COR-L47 (cell line): Measurements from ENCODE around the gene ARL13B.
"Not testable (repeated sequence)": the region's sequence is repeated elsewhere in the genome, so short reads cannot be mapped to it uniquely, and the experiment has no call there.

Experiments used
- DNase-seq: peaks from one replicate; lab custom pipeline; 2025; lab: John Stamatoyannopoulos, UW

ARL13B gene

DNA sequence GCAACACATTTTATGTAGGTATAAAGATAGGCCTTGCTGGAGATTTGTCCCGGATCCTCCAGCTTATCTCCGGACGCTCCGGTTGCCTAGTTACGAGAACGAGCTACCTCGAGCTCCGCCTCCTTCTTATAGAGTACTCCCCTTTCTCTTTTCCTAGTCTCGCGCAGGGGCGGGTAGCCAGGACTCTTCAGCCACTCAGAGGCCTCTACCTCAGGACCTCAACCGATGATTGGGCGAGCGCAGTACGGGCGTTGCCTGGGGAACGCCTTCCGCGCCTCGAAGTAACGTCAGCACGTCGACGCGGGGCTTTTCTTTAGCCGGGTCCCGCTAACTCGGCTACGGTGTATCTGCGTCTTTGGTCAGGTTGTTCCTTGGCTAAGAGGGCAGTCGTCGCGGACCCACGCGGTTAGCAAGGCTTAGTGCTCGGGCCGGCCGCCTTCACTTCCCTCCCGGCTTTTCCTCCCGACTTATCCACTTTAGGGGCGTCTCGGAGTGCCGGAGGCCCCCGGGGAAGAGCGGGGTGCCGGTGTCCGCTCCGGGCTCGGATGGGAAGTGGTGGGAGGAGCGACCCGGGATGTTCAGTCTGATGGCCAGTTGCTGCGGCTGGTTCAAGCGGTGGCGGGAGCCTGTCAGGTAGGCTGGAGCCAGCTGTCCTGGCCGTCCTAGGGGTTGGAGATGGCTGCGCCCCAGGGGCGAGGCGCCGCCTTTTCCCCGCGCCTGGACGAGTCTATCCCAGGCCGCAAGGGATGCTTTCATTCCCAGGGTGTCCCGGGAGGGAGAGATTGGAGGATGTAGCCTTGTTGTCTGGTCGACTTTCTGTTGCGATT is at the start of gene ARL13B:
TSS of gene ARL13B (plus strand) at position 306 of the 827 bp plus-strand sequence. CDS start at position 575, 269 bp downstream.
- DNase-seq: peak; percentile 99

DNA sequence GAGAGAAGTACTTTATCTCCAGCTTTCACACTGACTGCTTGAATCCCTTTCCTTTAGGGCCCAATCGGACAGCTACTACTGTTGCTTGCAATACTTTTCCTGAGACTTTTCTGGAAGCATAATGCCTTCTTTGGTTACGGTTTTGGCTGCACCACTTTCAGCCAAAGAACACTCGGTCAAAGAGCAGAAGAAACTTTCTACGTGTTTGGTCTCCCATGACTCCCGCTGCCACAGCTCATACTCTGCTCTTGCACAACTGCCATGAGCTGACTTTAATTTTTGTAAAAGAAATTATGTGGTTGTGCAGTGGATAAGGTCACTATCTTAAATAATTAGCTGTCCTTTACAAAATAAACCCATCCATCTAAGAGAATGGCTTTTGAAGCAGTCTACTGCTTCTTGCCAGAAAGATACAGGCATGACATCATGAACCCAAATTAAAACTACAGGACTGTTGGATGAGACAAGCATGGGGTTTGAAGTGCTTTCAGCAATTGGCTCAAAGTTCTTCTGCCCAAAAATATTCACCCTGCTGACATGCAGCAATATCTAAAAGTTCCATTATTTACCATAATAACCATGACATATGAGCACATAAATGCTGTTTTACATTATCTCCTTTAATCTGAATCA is 48.2 kb upstream of the ARL13B start:
- DNase-seq: no peak

DNA sequence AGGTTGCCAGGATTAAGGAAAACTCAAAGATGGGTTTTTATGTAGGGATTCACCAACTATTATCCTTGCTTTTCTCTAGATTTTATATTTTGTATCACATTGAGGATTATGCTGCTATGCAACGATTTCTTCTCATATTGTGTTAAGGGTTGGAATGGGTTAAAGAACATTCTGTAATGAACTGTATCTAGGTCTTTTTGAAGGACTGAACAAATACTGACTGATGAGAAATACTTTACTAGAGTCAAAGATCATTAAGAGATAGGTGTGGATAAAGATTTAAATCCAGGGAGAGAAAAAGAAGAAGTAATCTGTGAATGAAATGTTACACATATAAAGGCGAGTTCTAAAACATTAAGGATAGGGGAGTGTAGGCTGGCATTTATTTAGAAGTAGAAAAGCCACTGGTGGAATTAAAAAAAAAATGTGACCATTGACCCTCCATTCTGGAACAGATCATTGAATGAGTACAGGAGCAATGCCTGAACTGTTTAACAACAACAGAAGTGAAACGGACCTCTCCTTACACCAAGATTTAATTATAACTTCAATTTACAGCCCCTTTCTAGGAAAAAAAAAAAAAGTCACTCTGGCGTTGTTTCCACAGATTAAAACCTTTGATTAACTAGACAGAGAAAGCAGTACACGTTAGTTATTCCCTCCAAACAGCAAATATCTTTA is 45.4 kb upstream of the ARL13B start:
- DNase-seq: no peak

DNA sequence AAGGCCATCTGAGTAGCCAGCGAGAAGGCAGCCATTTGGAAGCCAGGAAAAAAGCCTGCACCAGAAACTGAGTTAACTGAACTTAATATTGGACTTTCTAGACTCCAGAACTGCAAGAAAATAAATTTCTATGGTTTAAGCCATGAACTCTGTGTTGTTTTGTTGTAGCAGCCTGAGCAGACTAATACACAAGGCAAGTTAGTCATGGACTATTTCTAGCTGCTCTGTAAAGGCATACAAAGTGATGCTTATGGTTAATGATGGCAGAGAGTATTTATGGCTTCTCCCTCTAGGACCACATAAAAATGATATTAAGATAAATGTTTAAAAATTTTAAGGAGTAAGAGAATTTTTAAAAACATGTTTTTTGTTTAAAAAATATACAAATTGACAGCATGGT is 43.4 kb upstream of the ARL13B start:
- DNase-seq: no peak

DNA sequence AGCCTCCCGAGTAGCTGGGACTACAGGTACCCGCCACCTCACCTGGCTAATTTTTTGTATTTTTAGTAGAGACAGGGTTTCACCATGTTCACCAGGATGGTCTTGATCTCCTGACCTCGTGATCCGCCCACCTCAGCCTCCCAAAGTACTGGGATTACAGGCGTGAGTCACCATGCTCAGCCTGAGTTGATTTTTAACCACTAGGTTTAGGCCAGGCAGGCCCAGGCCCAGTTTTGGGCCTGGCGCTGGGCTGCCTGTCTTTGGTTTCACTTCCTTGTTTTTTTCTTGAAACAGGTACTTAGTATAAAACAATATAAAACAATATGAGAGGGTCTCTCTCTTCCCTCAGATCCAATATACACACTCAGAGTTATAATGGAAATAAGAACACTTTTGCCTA is 42.5 kb upstream of the ARL13B start:
- DNase-seq: not testable (repeated sequence)

DNA sequence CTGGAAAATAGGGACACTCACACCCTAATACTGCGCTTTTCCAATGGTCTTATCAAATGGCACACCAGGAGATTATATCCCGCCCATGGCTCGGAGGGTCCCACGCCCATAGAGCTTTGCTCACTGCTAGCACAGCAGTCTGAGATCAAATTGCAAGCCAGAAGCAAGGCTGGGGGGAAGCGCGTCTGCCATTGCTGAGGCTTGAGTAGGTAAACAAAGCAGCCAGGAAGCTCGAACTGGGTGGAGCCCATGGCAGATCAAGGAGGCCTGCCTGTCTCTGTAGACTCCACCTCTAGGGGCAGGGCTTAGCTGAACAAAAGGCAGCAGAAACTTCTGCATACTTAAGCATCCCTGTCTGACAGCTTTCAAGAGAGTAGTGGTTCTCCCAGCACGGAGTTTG is 30.0 kb upstream of the ARL13B start:
- peak; percentile 19 for DNase-seq

DNA sequence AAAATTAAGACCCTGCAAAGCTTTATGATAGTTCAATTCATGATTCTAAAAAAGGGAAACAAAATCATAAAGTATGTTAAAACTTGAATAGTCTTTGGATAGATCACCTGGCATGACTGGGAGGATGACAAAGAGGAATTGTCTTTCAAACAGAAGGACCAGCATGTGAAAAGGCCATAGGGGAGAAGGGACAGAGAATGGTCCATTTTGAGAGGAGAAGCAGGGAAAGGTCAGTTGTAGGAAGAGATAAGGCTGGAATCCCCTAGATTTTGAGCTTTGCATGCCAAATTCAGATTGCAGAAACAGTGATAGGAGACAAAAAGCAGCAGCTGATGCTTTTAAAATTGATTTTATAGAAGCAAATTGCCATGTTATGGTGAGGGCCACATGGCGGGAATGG is 18.9 kb upstream of the ARL13B start:
- no peak for DNase-seq

DNA sequence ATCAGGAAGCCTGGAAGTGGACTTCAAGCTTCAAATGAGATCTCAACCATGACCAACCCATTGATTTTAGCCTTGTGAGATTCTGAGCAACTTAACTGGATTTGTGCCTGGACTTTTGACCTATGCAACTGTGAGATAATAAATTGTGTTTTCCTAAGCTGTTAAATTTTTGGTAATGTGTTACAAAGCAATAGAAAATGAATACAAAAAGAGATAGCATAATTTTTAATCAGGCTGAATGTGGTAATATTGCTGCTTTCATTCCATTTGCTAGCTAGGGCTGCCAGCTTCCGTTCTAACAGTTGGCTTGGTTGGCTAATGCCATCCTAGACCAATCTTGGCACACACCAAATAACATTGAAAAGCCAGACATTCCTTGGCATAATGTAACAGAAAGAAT is 18.5 kb upstream of the ARL13B start:
- no peak for DNase-seq

DNA sequence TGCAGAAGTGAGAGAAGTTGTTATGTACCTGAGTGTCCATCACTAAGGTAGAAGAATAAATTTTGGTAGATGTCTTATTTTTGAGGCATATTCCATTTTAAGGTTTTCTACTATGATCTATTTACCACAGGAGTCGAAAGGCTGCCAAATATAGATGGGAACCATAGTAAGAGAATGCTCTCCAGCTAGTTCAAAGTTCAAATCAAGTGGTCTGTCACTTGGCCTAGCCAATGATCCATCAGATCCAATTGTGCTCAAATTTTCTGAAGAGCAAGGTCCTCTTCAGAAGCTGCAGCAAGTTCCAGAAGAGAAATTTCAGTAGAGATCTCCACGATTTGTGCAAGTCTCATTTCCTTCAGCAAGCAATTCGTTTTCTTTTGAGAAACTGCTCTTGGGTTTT is 17.2 kb upstream of the ARL13B start:
- DNase-seq: no peak

DNA sequence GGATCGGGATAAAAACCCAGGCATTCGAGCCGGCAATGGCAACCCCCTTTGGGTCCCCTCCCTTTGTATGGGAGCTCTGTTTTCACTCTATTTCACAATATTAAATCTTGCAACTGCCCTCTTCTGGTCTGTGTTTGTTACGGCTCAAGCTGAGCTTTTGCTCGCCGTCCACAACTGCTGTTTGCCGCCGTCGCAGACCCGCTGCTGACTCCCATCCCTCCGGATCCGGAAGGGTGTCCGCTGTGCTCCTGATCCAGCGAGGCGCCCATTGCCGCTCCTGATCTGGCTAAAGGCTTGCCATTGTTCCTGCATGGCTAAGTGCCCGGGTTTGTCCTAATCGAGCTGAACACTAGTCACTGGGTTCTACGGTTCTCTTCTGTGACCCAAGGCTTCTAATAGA is 14.8 kb upstream of the ARL13B start:
- DNase-seq: not testable (repeated sequence)

DNA sequence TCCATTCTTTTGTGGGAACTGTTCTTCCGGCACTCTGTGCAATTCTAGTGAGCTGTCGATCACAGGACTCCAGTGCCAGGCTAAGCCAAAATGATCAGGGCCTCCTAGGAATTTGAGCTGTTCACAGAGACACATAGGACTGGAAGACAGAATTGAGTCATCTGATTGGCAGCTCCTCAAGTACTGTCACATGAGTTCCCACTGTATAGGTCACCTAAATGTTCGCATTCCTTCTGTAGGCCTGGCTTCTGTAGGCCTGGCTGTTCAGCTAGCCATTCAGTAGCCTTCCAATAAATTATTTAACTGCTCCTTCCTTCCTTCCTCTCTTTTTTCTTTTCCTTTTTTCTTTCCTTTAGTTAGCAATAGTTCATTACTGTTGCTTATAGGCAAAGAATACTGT is 10.5 kb upstream of the ARL13B start:
- DNase-seq: no peak

DNA sequence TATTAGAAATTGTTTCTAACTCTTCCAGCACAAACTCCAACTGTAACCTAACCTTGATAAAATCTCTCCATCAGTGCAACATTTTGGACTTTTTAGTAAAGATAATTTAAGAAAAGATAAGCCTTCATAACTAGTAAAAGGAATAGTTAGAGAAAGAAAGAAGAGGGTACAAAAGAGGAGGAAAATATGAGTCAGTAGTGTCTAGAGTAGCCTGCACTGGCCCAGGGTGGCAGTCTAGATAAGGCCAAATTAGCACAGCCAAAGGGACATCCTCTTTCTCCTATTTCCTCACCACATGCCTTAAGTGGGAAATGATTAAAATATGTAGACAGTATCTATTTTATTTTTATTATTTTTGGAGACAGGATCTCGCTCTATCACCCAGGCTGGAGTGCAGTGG is 10.0 kb upstream of the ARL13B start:
- DNase-seq: no peak

DNA sequence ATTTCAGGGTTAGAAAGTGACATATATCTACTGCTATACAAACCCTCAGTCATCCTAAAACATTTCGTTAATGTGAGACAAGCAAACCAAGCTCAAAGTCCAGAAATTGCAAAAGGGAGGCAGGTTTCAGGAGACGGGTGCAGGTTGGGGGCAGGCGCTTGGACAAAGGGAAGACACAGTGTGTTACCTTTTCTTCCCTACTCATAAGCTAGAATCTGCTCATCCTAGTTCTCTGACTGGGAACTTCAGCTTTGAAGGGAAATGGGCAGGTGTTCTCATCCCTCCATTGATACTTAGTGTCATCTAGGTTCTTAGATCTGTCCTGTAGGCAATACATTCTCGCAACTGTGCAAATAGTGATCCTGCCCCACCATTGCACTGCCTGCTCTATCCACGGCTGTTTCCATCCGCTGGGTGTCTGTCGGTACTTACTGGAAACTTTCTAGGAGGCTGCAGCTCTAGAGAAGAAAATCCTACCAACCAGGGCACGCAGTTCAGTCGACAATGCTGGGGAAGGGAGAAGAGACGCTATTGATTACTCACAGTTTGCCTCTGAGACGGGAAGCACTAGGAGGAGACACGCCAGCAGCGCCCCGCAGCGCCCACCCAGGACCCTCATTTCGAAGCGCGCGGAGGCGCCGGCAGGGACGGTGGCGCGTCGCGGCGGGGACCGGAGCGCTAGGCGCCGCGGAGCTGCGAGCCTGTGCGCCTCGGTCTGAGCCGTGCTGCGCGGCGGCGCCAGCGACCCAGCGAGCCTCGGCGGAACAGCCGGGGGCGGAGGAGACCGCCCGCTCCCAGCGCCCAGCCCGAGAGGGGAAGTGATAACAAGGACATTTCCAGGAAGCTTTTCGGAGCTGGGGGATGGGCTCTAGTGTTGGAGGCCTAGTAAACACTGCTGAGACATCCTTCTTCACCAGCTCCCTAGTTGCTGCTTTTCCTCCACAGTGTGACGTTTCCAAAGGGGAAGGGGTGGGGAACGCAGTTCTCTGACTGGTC is 6.5 kb upstream of the ARL13B start, which contains the start of gene PROS1:
TSS of gene PROS1 (minus strand) at position 766 of the 996 bp plus-strand sequence. CDS start at position 619, 147 bp downstream.
- peak; percentile 78 for DNase-seq

DNA sequence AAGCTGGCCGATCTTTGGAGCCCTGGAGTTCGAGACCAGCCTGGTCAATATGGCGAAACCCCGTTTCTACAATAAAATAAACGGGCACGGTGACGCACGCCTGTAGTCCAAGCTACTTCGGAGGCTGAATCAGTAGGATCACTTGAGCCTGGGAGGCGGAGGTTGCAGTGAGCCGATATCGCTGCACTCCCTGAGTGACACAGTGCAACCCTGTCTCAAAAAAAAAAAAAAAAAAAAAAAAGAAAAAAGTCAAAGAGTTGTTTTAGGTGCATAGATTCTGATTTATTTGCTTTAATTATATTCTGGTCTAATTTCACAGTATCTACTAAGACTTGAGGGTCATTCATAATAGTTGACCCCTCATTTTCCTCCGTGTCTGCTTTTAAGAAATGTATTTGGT is 1.7 kb downstream of the ARL13B start:
- no peak for DNase-seq

DNA sequence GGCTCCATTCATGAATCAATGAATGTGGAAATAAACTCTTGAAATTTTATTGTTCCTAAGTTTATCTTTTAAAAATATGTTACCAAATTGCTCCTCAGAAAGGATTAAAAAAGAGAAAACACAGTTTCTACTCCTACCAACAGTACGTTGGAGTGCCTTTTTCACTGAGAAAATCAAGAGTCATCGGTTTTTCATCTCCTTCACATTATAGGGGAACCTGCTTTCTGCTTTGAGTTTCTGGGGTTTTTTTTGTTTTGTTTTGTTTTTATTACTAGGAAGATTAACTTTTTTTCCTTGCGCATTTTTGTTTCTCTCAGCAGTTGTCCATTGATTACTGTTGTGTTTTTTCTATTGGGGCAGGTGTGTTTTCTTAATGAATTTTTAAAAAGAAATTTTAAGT is 3.5 kb downstream of the ARL13B start:
- no peak for DNase-seq

DNA sequence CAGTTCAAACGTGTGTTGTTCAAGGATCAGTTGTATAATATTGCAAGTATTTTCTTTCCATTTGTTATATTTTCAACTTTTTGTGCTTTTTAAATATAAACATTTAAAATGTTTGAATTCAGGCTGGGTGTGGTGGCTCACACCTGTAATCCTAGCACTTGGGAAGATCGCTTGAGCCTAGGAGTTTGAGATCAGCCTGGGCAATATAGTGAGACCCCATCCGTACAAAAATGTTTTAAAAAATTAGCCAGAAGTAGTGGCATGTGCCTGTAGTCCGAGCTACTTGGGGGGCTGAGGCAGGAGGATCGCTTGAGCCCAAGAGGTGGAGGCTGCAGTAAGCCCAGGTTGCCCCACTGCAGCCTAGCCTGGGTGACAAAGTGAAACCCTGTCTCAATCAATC is 4.7 kb downstream of the ARL13B start:
- DNase-seq: no peak

DNA sequence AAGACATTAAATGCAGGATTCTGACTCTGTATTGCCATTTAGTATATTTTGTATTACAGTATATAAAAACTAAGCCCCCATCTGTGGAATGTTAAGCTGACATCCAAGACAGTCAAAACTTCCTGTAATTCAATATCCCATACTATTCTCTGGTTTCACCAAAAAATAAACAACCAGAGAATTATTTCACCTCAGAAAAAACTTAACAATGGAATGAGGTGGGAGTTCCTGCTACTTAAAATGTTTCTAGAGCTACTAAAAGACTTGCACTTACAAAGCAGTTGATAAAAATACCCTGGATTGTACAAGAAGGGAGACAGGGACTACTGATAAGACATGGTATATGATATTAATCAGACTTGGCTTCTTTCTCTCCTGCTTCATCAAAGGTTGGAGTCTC is 8.3 kb downstream of the ARL13B start:
- DNase-seq: no peak

DNA sequence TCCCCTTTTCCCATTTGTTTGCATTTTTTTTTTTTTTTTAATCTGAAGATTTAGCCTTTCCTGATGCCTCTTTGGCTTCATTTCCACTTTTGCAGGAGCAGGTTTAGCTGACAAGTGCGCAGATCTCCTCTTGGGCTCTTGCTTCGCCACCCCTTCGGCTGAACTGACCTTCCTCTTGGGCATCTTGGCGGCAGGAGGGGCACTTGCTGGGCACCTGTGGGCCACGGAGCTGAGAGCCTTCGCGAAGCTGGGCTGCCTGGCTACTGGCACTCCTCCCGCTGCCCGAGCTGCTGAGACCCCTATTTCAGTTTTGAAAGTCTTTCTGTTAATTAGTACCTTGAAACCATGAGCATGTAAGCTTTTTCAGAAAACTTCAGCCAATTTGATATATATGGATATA is 8.8 kb downstream of the ARL13B start:
- no peak for DNase-seq

DNA sequence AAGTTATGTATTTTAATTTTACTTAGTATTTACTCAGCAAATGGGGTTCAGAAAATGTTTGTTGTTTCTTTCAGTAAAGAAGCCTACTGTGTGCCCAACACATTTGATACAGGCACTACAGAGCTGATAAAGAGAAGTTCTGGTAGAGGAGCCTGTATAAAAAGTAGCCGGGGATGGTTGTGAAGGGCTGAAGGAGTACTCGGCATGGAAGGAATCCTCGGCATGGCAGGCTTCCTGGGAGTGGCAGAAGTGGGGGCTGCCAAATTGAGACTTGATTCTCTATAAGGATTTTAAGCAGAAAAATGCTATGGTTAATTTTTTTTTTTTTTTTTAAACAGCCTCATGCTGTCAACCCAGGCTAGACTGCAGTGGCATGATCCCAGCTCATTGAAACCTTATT is 9.3 kb downstream of the ARL13B start:
- DNase-seq: no peak

DNA sequence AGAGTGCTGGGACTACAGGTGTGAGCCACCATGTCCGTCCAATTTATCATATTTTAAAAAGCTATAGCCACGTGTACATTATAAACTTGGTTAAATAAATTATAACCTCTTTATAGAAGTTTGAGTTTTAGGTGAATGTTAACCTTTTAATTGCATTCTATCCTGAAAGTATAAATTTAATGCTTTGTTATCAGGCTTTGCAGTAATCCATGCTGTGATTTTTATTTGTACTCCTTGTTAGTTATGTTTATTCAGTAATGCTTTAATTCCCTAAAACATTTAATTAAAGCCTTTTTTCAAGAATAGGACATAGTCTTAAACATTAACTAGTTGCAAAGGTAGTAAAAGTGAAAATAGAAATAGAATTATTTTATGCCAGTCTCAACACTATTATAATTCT is 11.7 kb downstream of the ARL13B start:
- no peak for DNase-seq

DNA sequence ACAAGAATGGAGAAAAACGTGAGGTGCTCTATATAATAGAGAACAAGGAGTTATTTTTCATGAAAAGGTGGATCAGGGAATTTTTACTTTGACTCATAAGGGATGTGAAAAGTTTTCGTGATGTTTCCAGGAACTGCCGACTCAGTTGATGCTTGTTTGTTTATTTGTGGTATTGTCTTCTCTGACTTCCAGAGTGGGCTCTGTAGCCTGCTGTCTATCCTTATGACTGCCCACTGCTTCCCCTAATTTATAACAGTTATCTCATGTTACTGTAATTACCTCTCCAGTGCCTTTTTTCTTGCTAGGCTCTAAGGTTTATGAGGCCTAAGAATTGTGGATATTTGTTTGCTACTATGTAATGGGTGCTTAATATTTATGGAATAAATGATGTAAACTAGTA is 12.3 kb downstream of the ARL13B start:
- DNase-seq: no peak

DNA sequence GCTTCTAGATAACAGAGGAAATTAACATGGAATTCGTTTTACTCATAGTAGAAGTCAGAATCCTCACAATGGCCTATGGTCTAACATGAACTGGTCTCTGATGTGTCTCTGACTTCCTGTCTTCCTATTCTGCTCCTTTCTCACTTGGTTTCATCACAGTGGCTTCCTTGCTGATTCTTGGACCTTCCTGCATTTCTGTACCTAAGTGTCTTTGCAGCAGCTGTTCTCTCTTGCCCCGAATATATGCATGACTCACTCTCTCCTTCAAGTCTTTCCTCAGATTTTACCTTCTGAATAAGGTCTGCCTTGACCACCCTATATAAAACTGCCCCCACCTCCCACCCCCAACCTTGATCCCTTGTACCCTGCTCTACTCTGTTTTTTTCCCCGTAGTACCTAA is 14.1 kb downstream of the ARL13B start:
- no peak for DNase-seq
